DOHH2 (cell line): Measurements from ENCODE around the gene ABCA5.

Source experiments
- H3F3A ChIP-seq: fragments of 200-600 bp; sonication (generic), shearing (Covaris generic); 2 replicates; pipeline ENCODE4 v1.6.0; 2016; ENCODE audit warnings: antibody characterized with exemption, mild to moderate bottlenecking; ENCODE audit not compliant: control insufficient read depth, insufficient read depth
- H3K27ac ChIP-seq: fragments of 200-600 bp; sonication (generic); 2 replicates; pipeline ENCODE4 v1.5.1; 2014; ENCODE audit warnings: low read depth, mild to moderate bottlenecking, low read length, moderate library complexity
- H3K27me3 ChIP-seq: fragments of 200-600 bp; sonication (generic); 2 replicates; pipeline ENCODE4 v1.6.1; 2014; ENCODE audit warnings: mild to moderate bottlenecking, low read length, mixed read lengths; ENCODE audit not compliant: control insufficient read depth
- H3K36me3 ChIP-seq: fragments of 200-600 bp; sonication (generic); 2 replicates; pipeline ENCODE4 v1.6.1; 2014; ENCODE audit warnings: mild to moderate bottlenecking, low read length, moderate library complexity, mixed read lengths; ENCODE audit not compliant: control insufficient read depth
- H3K4me1 ChIP-seq: fragments of 200-600 bp; sonication (generic); 2 replicates; pipeline ENCODE4 v1.6.1; 2014; ENCODE audit warnings: mild to moderate bottlenecking, low read length, mixed read lengths; ENCODE audit not compliant: control insufficient read depth
- H3K4me2 ChIP-seq: fragments of 200-600 bp; sonication (generic); 2 replicates; pipeline ENCODE4 v1.6.0; 2014; ENCODE audit warnings: mild to moderate bottlenecking, low read length, moderate library complexity
- H3K4me3 ChIP-seq: fragments of 200-600 bp; sonication (generic); 2 replicates; pipeline ENCODE4 v1.5.1; 2014; ENCODE audit warnings: mild to moderate bottlenecking, low read length, mixed read lengths
- H3K79me2 ChIP-seq: fragments of 200-600 bp; sonication (generic); 2 replicates; pipeline ENCODE4 v1.6.1; 2014; ENCODE audit warnings: mild to moderate bottlenecking, low read length, mixed read lengths; ENCODE audit not compliant: control insufficient read depth
- H3K9me2 ChIP-seq: fragments of 200-600 bp; sonication (generic); replicated peaks from 2 replicates; pipeline ENCODE4 v1.6.1; 2014; ENCODE audit warnings: mild to moderate bottlenecking, low read length, mixed read lengths; ENCODE audit not compliant: control insufficient read depth
- H3K9me3 ChIP-seq: fragments of 200-600 bp; sonication (generic); 2 replicates; pipeline ENCODE4 v1.6.1; 2014; ENCODE audit warnings: antibody characterized with exemption, low read length, mixed read lengths; ENCODE audit not compliant: control insufficient read depth, insufficient read depth
- H4K20me1 ChIP-seq: fragments of 200-600 bp; sonication (generic); 2 replicates; pipeline ENCODE4 v1.6.0; 2014; ENCODE audit warnings: low read depth, mild to moderate bottlenecking, antibody characterized with exemption, low read length, moderate library complexity; ENCODE audit not compliant: control insufficient read depth, insufficient read depth
- EZH2phosphoT487 ChIP-seq: fragments of 200-600 bp; sonication (generic); IDR thresholded peaks from 2 replicates; pipeline ENCODE4 v1.6.1; 2017; ENCODE audit warnings: borderline replicate concordance, mild to moderate bottlenecking, antibody characterized with exemption, low read length, moderate library complexity, mixed read lengths
- TF ChIP-seq, protein P1 (sequence below): fragments of 200-600 bp; sonication (generic); IDR thresholded peaks from one replicate; pipeline ENCODE4 v1.5.1; 2014; ENCODE audit warnings: antibody characterized with exemption, mild to moderate bottlenecking, low read depth, low read length; ENCODE audit not compliant: poor library complexity, severe bottlenecking

The ABCA5 gene

DNA sequence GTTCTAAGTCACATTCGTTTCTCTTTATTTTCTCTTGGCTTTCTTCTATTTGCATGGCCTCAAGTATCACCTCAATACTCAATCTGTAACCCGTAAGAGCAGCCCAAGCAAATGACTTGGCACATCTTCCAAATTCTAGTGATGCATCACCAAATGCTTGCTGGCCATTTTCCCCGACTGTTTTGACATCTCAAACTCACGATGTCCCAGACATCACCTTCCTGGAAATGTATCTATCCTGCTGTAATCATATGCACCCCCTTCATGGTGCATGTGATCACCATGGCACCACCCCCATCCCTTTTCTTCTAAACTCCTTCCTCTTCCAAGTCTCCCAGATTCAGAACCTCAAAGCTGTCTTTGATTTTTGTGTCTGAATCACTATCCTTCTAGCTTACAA, 24.0 kb upstream of the ABCA5 start:
- no peaks in the 10 kb centered on the region for H3K4me1 ChIP-seq
- H3K9me3 ChIP-seq: no peaks in the 10 kb centered on the region
- H3K4me3 ChIP-seq: no peak overlapping the region
- H3K27me3 ChIP-seq: peaks cover 23% of the 10 kb centered on the region
- H3K36me3 ChIP-seq: no peaks in the 10 kb centered on the region
- no peaks in the 10 kb centered on the region for H4K20me1 ChIP-seq
- H3K79me2 ChIP-seq: no peaks in the 10 kb centered on the region
- no peaks in the 10 kb centered on the region for H3K9me2 ChIP-seq
- H3K4me2 ChIP-seq: no peak overlapping the region
- no peak overlapping the region for H3K27ac ChIP-seq
- TF ChIP-seq, protein P1, sequence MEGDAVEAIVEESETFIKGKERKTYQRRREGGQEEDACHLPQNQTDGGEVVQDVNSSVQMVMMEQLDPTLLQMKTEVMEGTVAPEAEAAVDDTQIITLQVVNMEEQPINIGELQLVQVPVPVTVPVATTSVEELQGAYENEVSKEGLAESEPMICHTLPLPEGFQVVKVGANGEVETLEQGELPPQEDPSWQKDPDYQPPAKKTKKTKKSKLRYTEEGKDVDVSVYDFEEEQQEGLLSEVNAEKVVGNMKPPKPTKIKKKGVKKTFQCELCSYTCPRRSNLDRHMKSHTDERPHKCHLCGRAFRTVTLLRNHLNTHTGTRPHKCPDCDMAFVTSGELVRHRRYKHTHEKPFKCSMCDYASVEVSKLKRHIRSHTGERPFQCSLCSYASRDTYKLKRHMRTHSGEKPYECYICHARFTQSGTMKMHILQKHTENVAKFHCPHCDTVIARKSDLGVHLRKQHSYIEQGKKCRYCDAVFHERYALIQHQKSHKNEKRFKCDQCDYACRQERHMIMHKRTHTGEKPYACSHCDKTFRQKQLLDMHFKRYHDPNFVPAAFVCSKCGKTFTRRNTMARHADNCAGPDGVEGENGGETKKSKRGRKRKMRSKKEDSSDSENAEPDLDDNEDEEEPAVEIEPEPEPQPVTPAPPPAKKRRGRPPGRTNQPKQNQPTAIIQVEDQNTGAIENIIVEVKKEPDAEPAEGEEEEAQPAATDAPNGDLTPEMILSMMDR: no peak
- TF ChIP-seq EZH2phosphoT487: no peak
- no peaks in the 10 kb centered on the region for H3F3A ChIP-seq

DNA sequence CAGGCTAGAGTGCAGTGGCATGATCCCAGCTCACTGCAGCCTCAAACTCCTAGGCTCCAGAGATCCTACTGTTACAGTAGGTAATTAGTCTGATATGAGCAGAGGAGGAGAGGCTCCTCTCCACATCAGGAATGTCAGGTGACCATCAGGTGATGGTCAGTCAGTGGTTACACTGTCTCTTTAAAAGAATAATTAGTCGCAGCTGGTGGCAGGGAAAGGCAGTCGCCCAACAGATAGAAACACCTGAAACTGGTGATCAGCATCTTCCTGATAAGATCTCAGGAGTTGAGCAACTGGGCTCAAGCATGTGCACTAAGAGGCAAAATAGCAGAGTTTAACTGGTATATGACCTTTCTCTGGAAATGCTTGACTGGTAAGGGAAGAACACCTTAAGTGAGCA, 21.5 kb upstream of the ABCA5 start:
- Histone ChIP-seq H3K79me2 (no peaks in the 10 kb centered on the region), H3K36me3 (no peaks in the 10 kb centered on the region), H4K20me1 (no peaks in the 10 kb centered on the region), H3F3A (no peaks in the 10 kb centered on the region), H3K9me2 (no peaks in the 10 kb centered on the region), H3K4me2 (no peak overlapping the region), H3K27ac (no peak overlapping the region), H3K4me1 (no peaks in the 10 kb centered on the region), H3K4me3 (no peak overlapping the region), H3K9me3 (no peaks in the 10 kb centered on the region), H3K27me3 (peaks cover 23% of the 10 kb centered on the region)
- TF ChIP-seq, protein P1: no peak

DNA sequence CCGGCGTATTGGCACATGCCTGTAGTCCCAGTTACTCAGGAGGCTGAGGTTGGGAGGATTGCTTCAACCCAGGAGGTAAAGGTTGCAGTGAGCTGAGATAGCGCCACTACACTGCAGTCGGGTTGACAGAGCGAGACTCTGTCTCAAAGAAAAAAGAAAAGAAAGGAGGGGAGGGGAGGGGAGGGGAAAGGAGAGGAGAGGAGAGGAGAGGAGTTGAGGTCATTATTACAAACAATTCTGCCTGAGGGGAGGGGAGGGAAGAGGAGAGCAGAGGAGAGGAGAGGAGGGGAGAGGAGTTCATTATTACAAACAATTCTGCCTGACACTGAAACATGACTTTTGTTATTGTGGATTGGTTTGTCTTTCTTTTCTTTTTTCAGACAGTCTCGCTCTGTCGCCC, 19.8 kb upstream of the ABCA5 start:
- no peaks in the 10 kb centered on the region for H4K20me1 ChIP-seq
- H3K4me2 ChIP-seq: no peak overlapping the region
- no peaks in the 10 kb centered on the region for H3K4me1 ChIP-seq
- no peak overlapping the region for H3K4me3 ChIP-seq
- H3F3A ChIP-seq: no peaks in the 10 kb centered on the region
- no peaks in the 10 kb centered on the region for H3K36me3 ChIP-seq
- H3K79me2 ChIP-seq: no peaks in the 10 kb centered on the region
- H3K27ac ChIP-seq: no peak overlapping the region
- no peak for TF ChIP-seq EZH2phosphoT487
- TF ChIP-seq, protein P1: no peak
- no peaks in the 10 kb centered on the region for H3K9me3 ChIP-seq
- H3K9me2 ChIP-seq: no peaks in the 10 kb centered on the region
- peaks cover 15% of the 10 kb centered on the region for H3K27me3 ChIP-seq

DNA sequence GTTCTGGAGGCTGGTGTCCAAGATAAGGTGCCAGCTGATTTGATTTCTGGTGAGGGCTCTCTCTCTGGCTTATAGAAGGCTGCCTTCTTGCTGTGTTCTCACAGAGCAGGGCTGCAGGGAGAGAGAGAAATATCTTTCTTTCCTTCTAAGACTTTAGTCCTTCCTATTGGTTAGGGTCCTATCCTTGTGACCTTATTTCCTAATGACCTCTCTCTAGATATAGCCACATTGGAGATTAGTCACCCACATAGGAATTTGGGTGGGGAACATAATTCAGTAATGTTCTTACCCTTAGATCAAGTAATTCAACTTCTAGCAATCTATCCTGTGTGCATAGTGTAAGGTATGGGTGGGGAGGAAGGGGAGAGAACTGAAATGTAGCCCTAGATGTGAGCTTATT, 18.0 kb upstream of the ABCA5 start:
- H3K4me3 ChIP-seq: no peak overlapping the region
- H3F3A ChIP-seq: no peaks in the 10 kb centered on the region
- no peak for TF ChIP-seq EZH2phosphoT487
- TF ChIP-seq, protein P1: no peak
- no peaks in the 10 kb centered on the region for H3K9me3 ChIP-seq
- H4K20me1 ChIP-seq: no peaks in the 10 kb centered on the region
- H3K4me1 ChIP-seq: no peaks in the 10 kb centered on the region
- peaks cover 7% of the 10 kb centered on the region for H3K27me3 ChIP-seq
- no peaks in the 10 kb centered on the region for H3K36me3 ChIP-seq
- H3K27ac ChIP-seq: no peak overlapping the region
- H3K9me2 ChIP-seq: no peaks in the 10 kb centered on the region
- H3K79me2 ChIP-seq: no peaks in the 10 kb centered on the region
- no peak overlapping the region for H3K4me2 ChIP-seq
